Common myeloid progenitor, CD34-positive (primary cell): ENCODE measurements around the gene MDGA2.

Experiments
- CTCF ChIA-PET: fragments of 350-600 bp; sonication (Branson Sonifier 250); formaldehyde crosslinking; loops from one replicate; lab custom pipeline; 2021; ENCODE audit warnings: antibody characterized with exemption; lab: Charles Lee
- POLR2A ChIA-PET: fragments of 350-600 bp; sonication (Branson Sonifier 250); formaldehyde crosslinking; loops from one replicate; lab custom pipeline; 2021; ENCODE audit warnings: antibody characterized with exemption; lab: Charles Lee
- DNase-seq, 3 donors: peaks; one replicate each; pipeline versions ENCODE4 v3.0.0 to v3.0.0-alpha.2; 2013
- H3K27ac ChIP-seq, 2 experiments: 1 replicate in 1 of 2; 2 replicates in 1 of 2; pipeline ENCODE4 v1.7.0; 2013; ENCODE audit warnings: inconsistent platforms in 2 of 2, low read length in 2 of 2, mild to moderate bottlenecking in 2 of 2, low read depth in 1 of 2, moderate library complexity in 1 of 2; ENCODE audit not compliant: severe bottlenecking in 2 of 2, insufficient read depth in 1 of 2, poor library complexity in 1 of 2
- H3K27me3 ChIP-seq, 5 experiments: replicated peaks in 2 of 5; 1 replicate in 3 of 5; 2 replicates in 2 of 5; pipeline versions ENCODE4 v1.6.1 to v1.7.0; 2013; ENCODE audit warnings: low read length in 4 of 5, mild to moderate bottlenecking in 2 of 5, moderate library complexity in 2 of 5, inconsistent platforms in 1 of 5; ENCODE audit not compliant: insufficient read depth in 5 of 5, control insufficient read depth in 4 of 5
- H3K36me3 ChIP-seq, 4 experiments: 1 replicate in 2 of 4; 2 replicates in 2 of 4; pipeline versions ENCODE4 v1.6.1 to v1.7.0; 2013; ENCODE audit warnings: low read length in 3 of 4, control low read depth in 1 of 4, mild to moderate bottlenecking in 1 of 4; ENCODE audit not compliant: control insufficient read depth in 4 of 4, insufficient read depth in 4 of 4
- H3K4me1 ChIP-seq, 4 experiments: 1 replicate in 3 of 4; 2 replicates in 1 of 4; pipeline versions ENCODE4 v1.6.1 to v1.7.1; 2013; ENCODE audit warnings: low read length in 3 of 4, mild to moderate bottlenecking in 3 of 4, control low read depth in 1 of 4, inconsistent platforms in 1 of 4, moderate library complexity in 1 of 4; ENCODE audit not compliant: control insufficient read depth in 4 of 4, insufficient read depth in 4 of 4; ENCODE audit errors: control extremely low read depth in 1 of 4
- H3K4me3 ChIP-seq, 7 experiments: 1 replicate in 4 of 7; 2 replicates in 3 of 7; pipeline versions ENCODE4 v1.5.1 to v1.7.0; 2013; ENCODE audit warnings: mild to moderate bottlenecking in 7 of 7, low read length in 6 of 7, moderate library complexity in 6 of 7, inconsistent platforms in 2 of 7, low read depth in 2 of 7, control low read depth in 1 of 7; ENCODE audit not compliant: insufficient read depth in 4 of 7, control insufficient read depth in 1 of 7; ENCODE audit errors: extremely low read depth in 1 of 7
- H3K9me3 ChIP-seq, 5 experiments: 1 replicate in 4 of 5; 2 replicates in 1 of 5; pipeline versions ENCODE4 v1.6.1 to v1.7.1; 2013; ENCODE audit warnings: low read length in 4 of 5, mild to moderate bottlenecking in 2 of 5, inconsistent platforms in 1 of 5, low read depth in 1 of 5, moderate library complexity in 1 of 5; ENCODE audit not compliant: control insufficient read depth in 4 of 5, insufficient read depth in 2 of 5; ENCODE audit errors: control extremely low read depth in 1 of 5
- WGBS: methylation state at CpG from one replicate; pipeline ENCODE4 v1.1.5; 2013; ENCODE audit not compliant: insufficient coverage; 5-methylcytosine and 5-hydroxymethylcytosine counted together

Gene MDGA2

DNA sequence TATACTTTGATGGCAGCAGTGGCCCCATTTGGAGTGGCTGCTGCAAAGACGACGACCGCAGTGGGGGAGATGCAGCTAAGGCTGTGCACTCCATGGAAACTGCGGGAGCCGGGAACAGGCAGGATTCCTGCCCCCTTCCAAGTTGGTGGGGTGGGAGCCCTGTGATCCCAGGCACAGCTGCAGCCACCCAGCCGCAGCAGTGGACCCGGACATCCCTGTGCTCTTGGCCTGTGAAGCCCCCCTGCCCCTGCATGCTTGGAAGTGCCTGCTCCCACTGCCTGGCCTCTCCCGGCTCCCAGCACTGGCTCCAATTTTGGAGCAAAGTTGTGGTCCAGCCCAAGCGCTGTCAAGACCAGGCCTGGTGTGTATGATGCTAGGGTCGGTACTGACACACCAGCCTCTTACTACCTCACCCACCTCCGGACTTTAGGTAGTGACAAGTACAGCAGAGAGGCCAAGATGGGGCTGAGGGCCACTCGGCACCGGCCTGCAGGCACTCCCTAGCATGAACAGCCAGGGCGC is 521.1 kb downstream of the MDGA2 start:
- Histone ChIP-seq H3K9me3 (no peaks in the 10 kb centered on the region), H3K27me3 (no peaks in the 10 kb centered on the region), H3K36me3 (no peaks in the 10 kb centered on the region), H3K4me1 (no peaks in the 10 kb centered on the region), H3K4me3 (no peak overlapping the region), H3K27ac (no peak overlapping the region)
- DNase-seq, result no peak
- WGBS, result 96% methylated on average over 14 of the region's 14 CpGs
- CTCF ChIA-PET, result interaction anchor here (1.0 kb wide), 1 partner anchor 8 kb away, joined by 4 read pairs; no protein-coding TSS in a partner anchor
- POLR2A ChIA-PET, result no interaction called here

- no peak for DNase-seq
- Histone ChIP-seq H3K27me3 (no peaks in the 10 kb centered on the region), H3K4me3 (no peak overlapping the region), H3K27ac (no peak overlapping the region), H3K9me3 (no peaks in the 10 kb centered on the region), H3K36me3 (no peaks in the 10 kb centered on the region), H3K4me1 (no peaks in the 10 kb centered on the region)
- CTCF ChIA-PET, result no interaction called here
- POLR2A ChIA-PET, result no interaction called here
Measured at GRCh38 chr14:47153746-47154145, 521.7 kb downstream of the MDGA2 start.

- H3K4me3 ChIP-seq, result no peak overlapping the region
- no peak for DNase-seq
- CTCF ChIA-PET, result interaction anchor here (1.0 to 1.8 kb wide), 2 partner anchors 10 to 49 kb away, joined by 3 to 4 read pairs; no protein-coding TSS in a partner anchor
- no peak overlapping the region for H3K27ac ChIP-seq
- H3K4me1 ChIP-seq, result no peaks in the 10 kb centered on the region
- POLR2A ChIA-PET, result no interaction called here
- WGBS, result 85% methylated on average over 3 of the region's 3 CpGs
- H3K27me3 ChIP-seq, result no peaks in the 10 kb centered on the region
- no peaks in the 10 kb centered on the region for H3K9me3 ChIP-seq
- H3K36me3 ChIP-seq, result no peaks in the 10 kb centered on the region
Measured at GRCh38 chr14:47150267-47150666, 525.1 kb downstream of the MDGA2 start.

DNA sequence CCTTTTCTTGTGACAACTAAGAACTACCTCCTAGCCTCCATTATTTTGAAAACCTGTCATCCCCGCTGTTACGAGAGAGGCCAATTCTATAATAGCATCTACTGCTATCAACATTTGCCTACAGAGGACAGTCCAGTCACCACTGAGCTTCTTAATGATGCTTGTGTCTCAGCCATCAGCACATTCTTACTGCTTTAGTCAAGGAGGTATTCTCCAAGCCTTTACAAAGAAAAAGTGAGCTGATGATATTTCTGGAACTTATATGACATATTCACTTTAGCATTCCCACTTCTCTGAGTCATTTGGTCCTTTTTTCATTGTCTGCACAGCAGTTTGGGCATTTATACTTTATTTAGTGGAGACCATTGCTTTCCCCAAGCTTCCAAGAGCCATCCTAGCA is 526.1 kb downstream of the MDGA2 start:
- Histone ChIP-seq H3K36me3 (no peaks in the 10 kb centered on the region), H3K4me1 (no peaks in the 10 kb centered on the region), H3K4me3 (no peak overlapping the region), H3K27me3 (no peaks in the 10 kb centered on the region), H3K27ac (no peak overlapping the region), H3K9me3 (no peaks in the 10 kb centered on the region)
- ChIA-PET POLR2A (no interaction called here), CTCF (no interaction called here)
- no peak for DNase-seq
- 100% methylated on average over 2 of the region's 2 CpGs for WGBS

- DNase-seq, result no peak
- Histone ChIP-seq H3K27ac (no peak overlapping the region), H3K27me3 (no peaks in the 10 kb centered on the region), H3K4me1 (no peaks in the 10 kb centered on the region), H3K36me3 (no peaks in the 10 kb centered on the region), H3K4me3 (no peak overlapping the region), H3K9me3 (no peaks in the 10 kb centered on the region)
- CTCF ChIA-PET, result no interaction called here
- POLR2A ChIA-PET, result no interaction called here
- 100% methylated on average over 1 of the region's 3 CpGs for WGBS
Measured at GRCh38 chr14:47148686-47149085, 526.7 kb downstream of the MDGA2 start.

DNA sequence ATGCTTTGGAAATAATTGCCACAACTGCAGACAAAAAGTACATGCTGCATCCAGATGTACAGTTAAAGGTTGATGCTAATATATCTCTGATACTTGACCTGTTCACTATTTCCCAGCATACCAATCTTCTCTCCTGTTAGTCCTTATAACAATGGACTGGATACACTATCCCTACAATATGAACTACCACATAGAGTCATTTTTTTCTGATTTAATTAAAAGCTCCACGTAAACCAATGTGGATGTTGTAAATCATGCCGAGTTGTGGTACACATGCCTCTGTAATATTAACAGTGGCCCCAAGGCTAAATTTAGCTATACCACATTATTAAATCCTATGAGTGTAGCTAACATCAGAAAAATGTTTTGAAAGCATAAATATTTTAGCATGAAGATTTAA is 554.8 kb downstream of the MDGA2 start:
- CTCF ChIA-PET, result no interaction called here
- H3K4me1 ChIP-seq, result no peaks in the 10 kb centered on the region
- WGBS, result no CpG with 5 or more reads among the region's 2 CpGs
- POLR2A ChIA-PET, result no interaction called here
- H3K4me3 ChIP-seq, result no peak overlapping the region
- DNase-seq, result peak in 1 of 3 donors; percentile 6
- no peaks in the 10 kb centered on the region for H3K27me3 ChIP-seq
- H3K9me3 ChIP-seq, result no peaks in the 10 kb centered on the region
- H3K36me3 ChIP-seq, result no peaks in the 10 kb centered on the region
- no peak overlapping the region for H3K27ac ChIP-seq

DNA sequence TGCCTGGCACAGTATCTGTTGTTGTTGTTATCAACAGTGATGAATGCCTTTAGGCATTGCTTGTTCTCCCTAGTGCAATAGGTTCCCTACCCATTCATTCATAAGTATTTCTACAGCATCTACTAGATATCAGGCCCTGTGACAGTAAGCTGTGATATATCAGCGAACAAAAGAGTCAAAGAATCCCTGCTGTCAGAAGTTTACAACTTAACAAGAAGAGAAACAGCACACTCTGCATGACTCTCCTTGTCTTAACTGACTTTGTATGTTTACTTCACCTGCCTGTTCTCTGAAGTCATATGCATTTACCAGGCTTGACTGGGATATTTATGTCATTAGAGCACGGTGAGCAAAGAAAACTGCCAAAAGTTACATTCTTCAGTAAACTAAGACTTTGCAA is 571.6 kb downstream of the MDGA2 start:
- Histone ChIP-seq H3K4me1 (peaks cover 0 to 10% (median 4%) of the 10 kb centered on the region in 4 experiments), H3K4me3 (no peak overlapping the region), H3K9me3 (no peaks in the 10 kb centered on the region), H3K27ac (no peak overlapping the region), H3K27me3 (no peaks in the 10 kb centered on the region), H3K36me3 (no peaks in the 10 kb centered on the region)
- POLR2A ChIA-PET, result no interaction called here
- CTCF ChIA-PET, result no interaction called here
- no CpG with 5 or more reads among the region's 2 CpGs for WGBS
- no peak for DNase-seq
